Measurements from ENCODE around the gene ATP9B. TPM values are rescaled to one million over a fixed set of nuclear protein-coding genes. Genes with fewer than 3 reads are reported as not detected.

ATP9B gene
- total and polyA plus RNA-seq, 2 experiments from 2014 or later, result 8.5 to 12.8 TPM

GRCh38 chr18:79399275-79400081 lies 330.3 kb downstream of the ATP9B start:
- peak; percentile 29 for DNase-seq
- in situ Hi-C loops (cut with MboI), result no loop called here
- H3K9me2 ChIP-seq (ENCODE audit: insufficient read depth), result no peaks in the 10 kb centered on the region
- H3K4me3 ChIP-seq, result peak overlapping the region; percentile 85
- TF ChIP-seq EZH2 (IDR thresholded peaks at IDR 0.05; ENCODE audit: insufficient read depth, poor library complexity, severe bottlenecking) (no peak), EZH2phosphoT487 (IDR thresholded peaks at IDR 0.05; ENCODE audit: insufficient read depth, low read depth) (no peak)
- H3K9ac ChIP-seq, result peak overlapping the region; percentile 82
- H3K4me2 ChIP-seq (ENCODE audit: unreplicated experiment), result peak overlapping the region; percentile 33
- peaks cover 6% of the 10 kb centered on the region; the same call in 1 of the 2 replicates for H3K79me2 ChIP-seq (ENCODE audit: insufficient read depth)
- no peaks in the 10 kb centered on the region for H3K36me3 ChIP-seq (ENCODE audit: low read depth)
- peaks cover 7% of the 10 kb centered on the region for H3K4me1 ChIP-seq (ENCODE audit: insufficient read depth)
- H2AFZ ChIP-seq, result peak overlapping the region; percentile 42
- peaks cover 6% of the 10 kb centered on the region; the same call in 1 of the 2 replicates for H3F3A ChIP-seq (ENCODE audit: insufficient read depth)
- H4K20me1 ChIP-seq (ENCODE audit: insufficient read depth), result no peaks in the 10 kb centered on the region
- whole genome bisulfite sequencing, 2 experiments (ENCODE audit: low coverage in 1 of 2, low lambda C conversion rate in 2 of 2, missing lambda C conversion rate in 2 of 2), result 52 to 57% methylated on average over 53 to 68 of the region's 79 CpGs
- H3K27ac ChIP-seq, result no peak overlapping the region
- no peaks in the 10 kb centered on the region for H3K9me3 ChIP-seq (ENCODE audit: low read depth)
- no peaks in the 10 kb centered on the region for H3K27me3 ChIP-seq (replicated peaks; ENCODE audit: insufficient read depth)

- in situ Hi-C loops (cut with MboI), result no loop called here
- Histone ChIP-seq H3K79me2 (ENCODE audit: insufficient read depth) (peaks cover 13% of the 10 kb centered on the region), H3K27me3 (replicated peaks; ENCODE audit: insufficient read depth) (no peaks in the 10 kb centered on the region), H3K4me3 (peak overlapping the region; percentile 85), H3K9me3 (ENCODE audit: low read depth) (no peaks in the 10 kb centered on the region), H3K9me2 (ENCODE audit: insufficient read depth) (no peaks in the 10 kb centered on the region), H3K27ac (no peak overlapping the region), H3K9ac (peak overlapping the region; percentile 82), H3K4me1 (ENCODE audit: insufficient read depth) (peaks cover 7% of the 10 kb centered on the region), H3K36me3 (ENCODE audit: low read depth) (no peaks in the 10 kb centered on the region), H3F3A (ENCODE audit: insufficient read depth) (peaks cover 6% of the 10 kb centered on the region; the same call in 1 of the 2 replicates), H3K4me2 (ENCODE audit: unreplicated experiment) (peak overlapping the region; percentile 80), H4K20me1 (ENCODE audit: insufficient read depth) (no peaks in the 10 kb centered on the region), H2AFZ (peak overlapping the region; percentile 74)
- TF ChIP-seq EZH2phosphoT487 (IDR thresholded peaks at IDR 0.05; ENCODE audit: insufficient read depth, low read depth) (no peak), EZH2 (IDR thresholded peaks at IDR 0.05; ENCODE audit: insufficient read depth, poor library complexity, severe bottlenecking) (no peak)
- 2% methylated on average over 16 to 34 of the region's 71 CpGs for WGBS, 2 experiments (ENCODE audit: low coverage in 1 of 2, low lambda C conversion rate in 2 of 2, missing lambda C conversion rate in 2 of 2)
- peak; percentile 77 for DNase-seq
Measured at GRCh38 chr18:79400091-79400590, 330.9 kb downstream of the ATP9B start.

GRCh38 chr18:79400591-79401381 lies 331.6 kb downstream of the ATP9B start:
- peak overlapping the region; percentile 82 for H3K9ac ChIP-seq
- H3K27me3 ChIP-seq (replicated peaks; ENCODE audit: insufficient read depth), result no peaks in the 10 kb centered on the region
- H3K4me3 ChIP-seq, result peak overlapping the region; percentile 85
- TF ChIP-seq EZH2phosphoT487 (IDR thresholded peaks at IDR 0.05; ENCODE audit: insufficient read depth, low read depth) (no peak), EZH2 (IDR thresholded peaks at IDR 0.05; ENCODE audit: insufficient read depth, poor library complexity, severe bottlenecking) (no peak)
- no peak overlapping the region for H3K27ac ChIP-seq
- in situ Hi-C loops (cut with MboI), result no loop called here
- peaks cover 6% of the 10 kb centered on the region; the same call in 1 of the 2 replicates for H3F3A ChIP-seq (ENCODE audit: insufficient read depth)
- WGBS, 2 experiments (ENCODE audit: low coverage in 1 of 2, low lambda C conversion rate in 2 of 2, missing lambda C conversion rate in 2 of 2), result 19 to 47% methylated on average over 20 to 50 of the region's 58 CpGs
- H3K4me1 ChIP-seq (ENCODE audit: insufficient read depth), result peaks cover 7% of the 10 kb centered on the region
- H3K9me2 ChIP-seq (ENCODE audit: insufficient read depth), result no peaks in the 10 kb centered on the region
- H3K9me3 ChIP-seq (ENCODE audit: low read depth), result no peaks in the 10 kb centered on the region
- no peaks in the 10 kb centered on the region for H3K36me3 ChIP-seq (ENCODE audit: low read depth)
- H2AFZ ChIP-seq, result peak overlapping the region; percentile 74; the same call in 1 of the 2 replicates
- peak; percentile 43 for DNase-seq
- peaks cover 19% of the 10 kb centered on the region for H3K79me2 ChIP-seq (ENCODE audit: insufficient read depth)
- no peaks in the 10 kb centered on the region for H4K20me1 ChIP-seq (ENCODE audit: insufficient read depth)
- peak overlapping the region; percentile 80 for H3K4me2 ChIP-seq (ENCODE audit: unreplicated experiment)

GRCh38 chr18:79401494-79402208 lies 332.5 kb downstream of the ATP9B start:
- 88 to 90% methylated on average over 32 of the region's 32 CpGs for WGBS, 2 experiments (ENCODE audit: low coverage in 1 of 2, low lambda C conversion rate in 2 of 2, missing lambda C conversion rate in 2 of 2)
- H3K79me2 ChIP-seq (ENCODE audit: insufficient read depth), result peaks cover 24% of the 10 kb centered on the region
- H3K4me1 ChIP-seq (ENCODE audit: insufficient read depth), result peaks cover 7% of the 10 kb centered on the region
- H3K27ac ChIP-seq, result no peak overlapping the region
- H4K20me1 ChIP-seq (ENCODE audit: insufficient read depth), result no peaks in the 10 kb centered on the region
- in situ Hi-C loops (cut with MboI), result no loop called here
- H2AFZ ChIP-seq, result no peak overlapping the region
- no peaks in the 10 kb centered on the region for H3K9me3 ChIP-seq (ENCODE audit: low read depth)
- no peaks in the 10 kb centered on the region for H3K36me3 ChIP-seq (ENCODE audit: low read depth)
- peak overlapping the region; percentile 14 for H3K4me2 ChIP-seq (ENCODE audit: unreplicated experiment)
- no peaks in the 10 kb centered on the region for H3K9me2 ChIP-seq (ENCODE audit: insufficient read depth)
- peaks cover 6% of the 10 kb centered on the region; the same call in 1 of the 2 replicates for H3F3A ChIP-seq (ENCODE audit: insufficient read depth)
- no peak overlapping the region for H3K4me3 ChIP-seq
- no peak overlapping the region for H3K9ac ChIP-seq
- TF ChIP-seq EZH2 (IDR thresholded peaks at IDR 0.05; ENCODE audit: insufficient read depth, poor library complexity, severe bottlenecking) (no peak), EZH2phosphoT487 (IDR thresholded peaks at IDR 0.05; ENCODE audit: insufficient read depth, low read depth) (no peak)
- no peak for DNase-seq
- no peaks in the 10 kb centered on the region for H3K27me3 ChIP-seq (replicated peaks; ENCODE audit: insufficient read depth)

Data from GM23248 (cell line).